Breast epithelium (tissue), 4 donors: ENCODE data around the gene NCBP2L. TPM values are rescaled to one million over a fixed set of nuclear protein-coding genes. Genes with fewer than 3 reads are reported as not detected.

Source experiments
- DNase-seq, 2 donors: peaks; one replicate each; pipeline ENCODE4 v3.0.0-alpha.2; 2019; ENCODE audit warnings: low spot score in 2 of 2
- H3K27ac ChIP-seq, 2 donors: fragments of 200-600 bp; sonication (generic) in 1 of 2; one replicate each; pipeline ENCODE4 v1.5.1; 2016 to 2019; ENCODE audit warnings: mild to moderate bottlenecking in 1 of 2
- H3K27me3 ChIP-seq, 2 donors: fragments of 200-600 bp; sonication (generic) in 1 of 2; one replicate each; pipeline versions ENCODE4 v1.5.1 to v1.6.0; 2017 to 2019; ENCODE audit warnings: control low read depth in 1 of 2, mild to moderate bottlenecking in 1 of 2
- H3K36me3 ChIP-seq: fragments of 200-600 bp; one replicate; pipeline ENCODE4 v1.5.1; 2019
- H3K4me1 ChIP-seq, 2 donors: fragments of 200-600 bp; sonication (generic); one replicate each; pipeline ENCODE4 v1.5.1; 2016 to 2019; ENCODE audit warnings: control low read depth in 1 of 2
- H3K4me3 ChIP-seq, 3 donors: fragments of 200-600 bp; sonication (generic); 1 replicate in 2 of 3; 2 replicates in 1 of 3; pipeline ENCODE4 v1.5.1; 2016 to 2019; ENCODE audit warnings: mild to moderate bottlenecking in 3 of 3, moderate library complexity in 2 of 3
- H3K9me3 ChIP-seq, 2 donors: fragments of 200-600 bp; sonication (generic) in 1 of 2; one replicate each; pipeline ENCODE4 v1.5.1; 2016 to 2019; ENCODE audit warnings: control low read depth in 1 of 2
- POLR2A ChIP-seq: fragments of 450-650 bp; IDR thresholded peaks from one replicate; pipeline ENCODE4 v1.6.1; 2016; ENCODE audit warnings: antibody characterized with exemption, mild to moderate bottlenecking, moderate library complexity
- POLR2AphosphoS5 ChIP-seq, 3 donors: sonication (generic); formaldehyde crosslinking; IDR thresholded peaks; one replicate each; pipeline ENCODE4 v1.6.1; 2017; ENCODE audit warnings: antibody characterized with exemption in 3 of 3
- intact Hi-C: fragments of 100-400 bp; cut with DNase I; formaldehyde crosslinking; loops from one replicate; pipeline ENCODE4 v1.15.1; 2023; ENCODE audit warnings: low total_unique reads
- total RNA-seq, 3 donors: library from RNA; depleted of rRNA; stranded (reverse); fragments of >200 nt; gene quantifications; one replicate each; pipeline ENCODE4 v1.1.0, GENCODE V29; 2016
- TF ChIP-seq, protein P1 (sequence below), 3 donors: fragments of 450-650 bp; IDR thresholded peaks; one replicate each; pipeline ENCODE4 v1.5.1; 2016 to 2017; ENCODE audit warnings: antibody characterized with exemption in 3 of 3, mild to moderate bottlenecking in 3 of 3, moderate library complexity in 3 of 3

The NCBP2L gene
- total RNA-seq, 3 donors from 2014 or later: not detected

DNA sequence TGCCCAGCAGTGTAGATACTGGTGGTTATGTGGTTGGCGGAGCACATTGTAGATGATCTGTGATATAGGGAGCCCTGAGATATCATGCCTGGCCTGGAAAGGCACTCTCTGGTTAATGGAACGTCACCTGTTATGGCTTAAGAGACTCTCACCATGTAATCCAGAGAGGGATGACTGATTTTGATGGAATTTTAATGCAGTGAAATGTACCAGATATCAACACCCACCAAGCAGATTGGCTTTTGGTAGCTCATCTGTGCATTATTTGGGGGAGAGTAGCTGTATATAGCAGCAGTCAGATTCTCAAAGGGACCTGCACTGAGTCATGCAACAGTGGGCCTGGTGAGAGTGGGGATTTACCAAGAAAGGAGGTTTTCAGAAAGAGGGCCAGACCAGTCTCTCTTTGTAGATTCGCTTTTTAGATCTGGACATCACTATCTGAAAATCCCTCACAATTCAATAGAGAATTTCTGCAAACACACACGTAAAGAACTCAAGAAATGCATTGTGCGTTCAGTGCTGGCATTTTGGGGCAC is 19.2 kb upstream of the NCBP2L start:
- H3K4me1 ChIP-seq: no peaks in the 10 kb centered on the region
- no peak overlapping the region for H3K4me3 ChIP-seq
- no peak for DNase-seq
- no peak for TF ChIP-seq POLR2AphosphoS5 (IDR thresholded peaks at IDR 0.05)
- TF ChIP-seq POLR2A: no peak
- TF ChIP-seq, protein P1, sequence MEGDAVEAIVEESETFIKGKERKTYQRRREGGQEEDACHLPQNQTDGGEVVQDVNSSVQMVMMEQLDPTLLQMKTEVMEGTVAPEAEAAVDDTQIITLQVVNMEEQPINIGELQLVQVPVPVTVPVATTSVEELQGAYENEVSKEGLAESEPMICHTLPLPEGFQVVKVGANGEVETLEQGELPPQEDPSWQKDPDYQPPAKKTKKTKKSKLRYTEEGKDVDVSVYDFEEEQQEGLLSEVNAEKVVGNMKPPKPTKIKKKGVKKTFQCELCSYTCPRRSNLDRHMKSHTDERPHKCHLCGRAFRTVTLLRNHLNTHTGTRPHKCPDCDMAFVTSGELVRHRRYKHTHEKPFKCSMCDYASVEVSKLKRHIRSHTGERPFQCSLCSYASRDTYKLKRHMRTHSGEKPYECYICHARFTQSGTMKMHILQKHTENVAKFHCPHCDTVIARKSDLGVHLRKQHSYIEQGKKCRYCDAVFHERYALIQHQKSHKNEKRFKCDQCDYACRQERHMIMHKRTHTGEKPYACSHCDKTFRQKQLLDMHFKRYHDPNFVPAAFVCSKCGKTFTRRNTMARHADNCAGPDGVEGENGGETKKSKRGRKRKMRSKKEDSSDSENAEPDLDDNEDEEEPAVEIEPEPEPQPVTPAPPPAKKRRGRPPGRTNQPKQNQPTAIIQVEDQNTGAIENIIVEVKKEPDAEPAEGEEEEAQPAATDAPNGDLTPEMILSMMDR (IDR thresholded peaks at IDR 0.05): no peak
- H3K36me3 ChIP-seq: no peaks in the 10 kb centered on the region
- H3K9me3 ChIP-seq: no peaks in the 10 kb centered on the region
- no peak overlapping the region for H3K27ac ChIP-seq
- peaks cover 0 to 69% of the 10 kb centered on the region in 2 donors for H3K27me3 ChIP-seq
- intact Hi-C loops: loop anchor here (10.0 kb wide), 1 partner anchor 1647 kb away; no protein-coding TSS in a partner anchor

GRCh38 chrX:107760304-107761077 is 17.0 kb upstream of the NCBP2L start:
- no peak for DNase-seq
- H3K4me1 ChIP-seq: no peaks in the 10 kb centered on the region
- H3K4me3 ChIP-seq: no peak overlapping the region
- H3K27ac ChIP-seq: no peak overlapping the region
- TF ChIP-seq POLR2A: no peak
- TF ChIP-seq, protein P1 (IDR thresholded peaks at IDR 0.05): no peak
- no peak for TF ChIP-seq POLR2AphosphoS5 (IDR thresholded peaks at IDR 0.05)
- H3K27me3 ChIP-seq: peaks cover 0 to 75% of the 10 kb centered on the region in 2 donors
- no peaks in the 10 kb centered on the region for H3K9me3 ChIP-seq
- no peaks in the 10 kb centered on the region for H3K36me3 ChIP-seq
- intact Hi-C loops: no loop called here

GRCh38 chrX:107763647-107764046 is 13.9 kb upstream of the NCBP2L start:
- TF ChIP-seq POLR2A (no peak), POLR2AphosphoS5 (IDR thresholded peaks at IDR 0.05) (no peak)
- TF ChIP-seq, protein P1 (IDR thresholded peaks at IDR 0.05): no peak
- no peaks in the 10 kb centered on the region for H3K36me3 ChIP-seq
- no peak for DNase-seq
- H3K27ac ChIP-seq: no peak overlapping the region
- no peaks in the 10 kb centered on the region for H3K9me3 ChIP-seq
- intact Hi-C loops: no loop called here
- H3K4me3 ChIP-seq: no peak overlapping the region
- peaks cover 0 to 85% of the 10 kb centered on the region in 2 donors for H3K27me3 ChIP-seq
- no peaks in the 10 kb centered on the region for H3K4me1 ChIP-seq

DNA sequence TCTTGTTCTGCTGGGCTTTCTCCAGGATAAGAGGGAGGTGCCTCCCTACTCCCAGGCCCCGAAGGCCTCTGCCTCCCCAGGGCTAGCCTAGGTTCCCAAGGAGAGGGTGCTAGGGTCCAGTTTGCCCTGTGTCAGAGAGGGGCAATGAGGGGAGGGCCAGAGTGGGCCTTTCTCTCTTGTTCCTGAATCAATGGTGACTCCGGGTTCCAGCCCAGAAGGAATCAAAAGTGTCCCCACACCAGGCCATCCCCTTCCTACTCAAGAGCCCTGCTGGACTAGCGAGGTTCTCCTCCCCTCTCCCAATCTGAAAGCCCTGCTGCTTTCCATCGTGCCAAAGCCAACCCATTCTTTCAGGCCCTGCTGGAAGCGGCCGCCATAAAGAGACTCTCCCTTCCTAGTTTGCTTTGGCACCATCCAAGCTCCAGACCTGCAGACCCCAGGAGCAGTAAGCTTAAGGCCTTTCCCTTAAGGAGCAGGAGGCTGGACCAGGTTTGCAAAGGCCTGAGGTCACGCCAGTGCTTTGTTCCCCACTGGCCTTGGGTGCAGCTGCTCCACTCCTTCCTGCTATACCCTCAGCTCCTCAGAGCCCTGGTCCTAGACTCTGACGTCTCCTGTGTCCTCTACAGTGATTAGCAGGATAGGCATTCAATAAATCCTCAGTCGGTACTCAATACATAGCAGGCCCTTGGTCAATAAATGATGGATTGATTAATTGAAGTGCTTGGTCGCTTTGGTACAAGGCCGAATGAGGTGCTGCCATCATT is 12.5 kb upstream of the NCBP2L start:
- intact Hi-C loops: no loop called here
- TF ChIP-seq POLR2A (no peak), POLR2AphosphoS5 (IDR thresholded peaks at IDR 0.05) (no peak)
- TF ChIP-seq, protein P1 (IDR thresholded peaks at IDR 0.05): no peak

More for the DNA sequence above, 12.5 kb upstream of the NCBP2L start:
- H3K4me3 ChIP-seq: no peak overlapping the region
- H3K27ac ChIP-seq: no peak overlapping the region
- no peaks in the 10 kb centered on the region for H3K36me3 ChIP-seq
- H3K9me3 ChIP-seq: no peaks in the 10 kb centered on the region
- no peak for DNase-seq
- no peaks in the 10 kb centered on the region for H3K4me1 ChIP-seq
- H3K27me3 ChIP-seq: peaks cover 0 to 76% of the 10 kb centered on the region in 2 donors
